Fibroblast of skin of left quadriceps (primary cell): ENCODE data around the gene CLSTN1.
"Not testable (repeated sequence)": the region's sequence is repeated elsewhere in the genome, so short reads cannot be mapped to it uniquely, and the experiment has no call there.

Experiments used
- DNase-seq, 2 experiments: peaks; one replicate each; pipeline ENCODE4 v3.0.0-alpha.2; 2013; ENCODE audit warnings: low read depth in 2 of 2

Gene CLSTN1

DNA sequence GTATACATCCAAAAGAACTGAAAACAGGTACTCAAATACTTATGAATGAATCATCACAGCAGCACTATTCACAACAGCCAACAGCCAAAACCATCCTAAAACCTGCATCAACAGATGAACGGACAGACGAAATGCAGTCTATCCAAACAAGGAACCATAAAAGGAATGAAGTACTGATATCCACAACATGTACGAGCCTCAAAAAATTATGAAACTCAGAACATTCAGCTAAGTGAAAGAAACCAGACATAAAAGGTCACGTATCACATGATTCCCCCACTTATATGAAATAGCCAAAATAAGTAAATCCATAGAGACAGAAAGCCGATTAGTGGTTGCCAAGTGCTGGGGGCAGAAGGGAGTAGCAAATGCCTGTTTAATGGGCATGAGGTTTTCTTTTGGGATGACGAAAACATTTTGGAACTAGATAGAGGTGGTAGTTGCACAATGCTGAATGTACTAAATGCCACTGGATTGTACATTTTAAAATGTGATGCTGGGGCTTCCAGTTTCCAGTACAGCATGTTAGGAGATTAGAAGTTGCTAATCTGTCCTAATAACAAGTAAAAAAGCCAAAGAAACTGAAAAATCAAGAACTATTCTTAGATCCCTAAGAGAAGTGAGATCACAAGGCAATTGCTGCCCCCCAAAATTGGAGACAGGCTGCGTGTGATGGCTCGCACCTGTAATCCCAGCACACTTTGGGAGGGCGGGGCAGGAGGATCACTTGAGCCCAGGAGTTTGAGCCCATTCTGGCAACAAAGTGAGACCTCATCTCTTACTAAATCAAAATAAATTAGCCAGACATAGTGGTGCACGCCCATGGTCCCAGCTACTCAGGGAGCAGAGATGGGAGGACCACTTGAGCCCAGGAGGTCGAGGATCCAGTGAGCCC lies 25.3 kb downstream of the CLSTN1 start:
- no peak for DNase-seq

GRCh38 chr1:9797049-9797448 lies 26.7 kb downstream of the CLSTN1 start:
- no peak for DNase-seq

DNA sequence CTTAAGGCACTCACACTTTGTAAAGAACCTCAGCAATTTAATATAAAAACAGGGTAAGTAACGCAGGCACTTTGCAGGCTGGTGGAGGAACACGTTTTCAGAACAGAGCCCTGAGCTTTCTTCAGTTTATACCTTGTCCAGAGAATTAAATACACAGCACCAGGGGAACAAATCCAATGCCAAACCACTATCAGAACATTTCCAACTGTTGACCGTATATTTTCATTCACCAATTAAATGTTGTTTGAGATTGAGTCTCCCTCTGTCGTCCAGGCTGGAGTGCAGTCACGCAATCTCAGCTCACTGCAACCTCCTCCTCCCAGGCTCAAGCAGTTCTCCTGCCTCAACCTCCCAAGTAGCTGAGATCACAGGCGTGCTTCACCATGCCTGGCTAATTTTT lies 29.7 kb downstream of the CLSTN1 start:
- no peak for DNase-seq

DNA sequence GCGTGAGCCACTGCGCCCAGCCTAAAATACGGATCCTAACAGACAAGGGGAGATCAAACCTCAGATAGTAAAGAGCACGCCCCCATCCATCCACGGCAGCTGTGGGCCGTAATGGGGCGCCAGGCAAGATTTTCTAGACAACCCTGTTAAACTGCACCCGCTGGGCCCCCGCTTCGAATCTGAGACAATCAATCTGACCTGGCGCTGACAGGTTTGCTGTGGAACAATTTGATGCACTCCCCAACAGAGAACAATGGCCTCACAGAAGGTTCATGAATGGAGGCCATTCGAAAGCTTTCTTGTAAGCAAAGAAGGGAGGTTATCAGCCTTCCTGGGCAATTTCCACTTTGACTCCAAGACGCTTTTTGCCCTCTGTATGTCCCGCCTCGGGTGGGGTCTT lies 30.5 kb downstream of the CLSTN1 start:
- DNase-seq, result no peak

DNA sequence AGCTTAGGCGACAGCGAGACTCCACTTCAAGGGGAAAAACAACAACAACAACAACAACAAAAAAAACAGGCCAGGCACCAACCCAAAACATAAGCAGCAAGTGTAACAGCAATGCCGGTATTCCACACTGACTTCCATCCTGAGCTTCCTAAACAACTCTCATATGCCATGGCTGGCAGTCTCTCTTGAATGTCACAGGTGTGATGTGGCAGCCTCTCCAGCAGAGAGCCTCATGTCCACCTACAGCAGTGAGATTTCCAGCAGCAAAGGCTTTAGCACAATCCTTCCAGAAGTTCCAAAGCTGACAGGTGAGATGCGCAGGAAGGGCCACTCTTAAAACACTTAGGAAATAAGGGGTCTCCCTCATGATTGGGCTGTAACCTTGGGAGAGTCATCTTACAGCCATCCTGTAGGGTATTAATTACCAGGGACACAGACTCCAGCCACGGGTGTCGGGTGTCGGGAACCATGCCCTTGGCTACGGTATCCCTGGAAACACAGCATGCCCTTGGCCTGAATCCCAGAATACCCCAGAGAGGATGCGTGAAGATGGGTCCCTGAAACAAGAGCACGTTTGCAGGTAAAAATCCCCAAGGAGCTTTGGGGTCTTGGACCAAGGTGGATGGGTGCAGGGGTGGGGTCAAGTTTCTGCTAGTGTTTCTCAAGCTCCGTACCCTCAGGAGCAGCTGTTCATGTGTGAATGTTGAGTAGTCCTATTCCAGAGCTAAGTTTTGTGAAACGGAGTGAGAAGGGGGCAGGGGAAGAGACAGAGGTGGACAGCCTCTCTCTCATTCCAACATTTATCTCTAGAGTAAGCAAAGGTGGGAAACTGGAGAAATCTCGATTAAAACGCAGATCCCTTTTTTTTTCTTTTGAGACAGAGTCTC lies 31.4 kb downstream of the CLSTN1 start:
- DNase-seq, result peak in 1 of 2 experiments; percentile 2

DNA sequence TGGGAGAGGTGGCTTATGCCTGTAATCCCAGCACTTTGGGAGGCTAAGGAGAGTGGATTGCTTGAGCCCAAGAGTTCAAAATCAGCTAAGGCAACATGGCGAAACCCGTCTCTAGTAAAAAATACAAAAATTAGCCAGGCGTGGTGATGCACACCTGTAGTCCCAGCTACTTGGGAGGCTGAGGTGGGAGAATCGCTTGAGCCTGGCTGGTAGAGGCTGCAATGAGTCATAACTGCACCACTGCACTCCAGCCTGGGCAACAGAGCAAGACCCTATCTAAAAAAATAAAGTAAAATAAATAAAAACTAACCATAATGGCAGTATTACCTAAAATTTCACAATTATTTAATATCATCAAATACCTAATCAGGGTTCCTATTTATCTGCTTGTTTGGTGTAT lies 34.1 kb downstream of the CLSTN1 start:
- not testable (repeated sequence) for DNase-seq

GRCh38 chr1:9787702-9788101 lies 36.1 kb downstream of the CLSTN1 start:
- no peak for DNase-seq

DNA sequence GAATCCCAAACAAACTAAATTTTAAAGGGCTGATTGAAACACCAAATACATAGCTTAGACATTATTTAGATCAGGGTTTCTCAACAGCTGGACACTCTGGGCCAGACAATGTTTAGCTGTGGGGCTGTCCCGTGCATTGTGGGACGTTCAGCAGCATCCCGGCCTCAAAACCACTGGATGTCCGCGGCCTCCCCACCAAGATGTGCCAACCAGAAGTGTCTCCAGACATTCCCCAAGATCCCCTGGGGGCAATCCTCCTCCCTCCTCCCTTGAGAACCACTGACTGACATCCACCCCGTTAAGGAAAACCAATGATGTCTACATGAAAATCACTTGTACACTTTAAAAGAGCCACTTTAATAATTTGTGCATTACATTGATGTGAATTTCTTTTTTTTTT lies 38.4 kb downstream of the CLSTN1 start:
- no peak for DNase-seq

GRCh38 chr1:9784508-9785133 lies 39.1 kb downstream of the CLSTN1 start:
- DNase-seq, result peak in 1 of 2 experiments; percentile 6

DNA sequence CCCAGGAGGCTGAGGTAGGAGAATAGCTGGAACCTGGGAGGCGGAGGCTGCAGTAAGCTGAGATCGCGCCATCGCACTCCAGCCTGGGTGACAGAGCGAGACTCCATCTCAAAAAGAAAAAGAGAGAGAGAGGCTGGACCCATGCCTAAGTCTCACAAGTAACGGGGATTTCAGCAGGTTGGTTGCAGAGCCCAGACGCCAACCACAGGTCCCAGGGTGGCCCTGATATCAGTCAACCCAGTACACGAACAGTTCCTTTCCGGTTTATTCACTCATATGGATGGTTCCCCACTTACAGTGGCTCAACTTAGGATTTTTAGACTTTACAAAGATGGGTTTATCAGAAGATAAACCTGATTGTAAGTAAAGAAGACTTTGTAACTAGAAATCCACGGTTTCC lies 40.9 kb downstream of the CLSTN1 start:
- DNase-seq, result no peak

DNA sequence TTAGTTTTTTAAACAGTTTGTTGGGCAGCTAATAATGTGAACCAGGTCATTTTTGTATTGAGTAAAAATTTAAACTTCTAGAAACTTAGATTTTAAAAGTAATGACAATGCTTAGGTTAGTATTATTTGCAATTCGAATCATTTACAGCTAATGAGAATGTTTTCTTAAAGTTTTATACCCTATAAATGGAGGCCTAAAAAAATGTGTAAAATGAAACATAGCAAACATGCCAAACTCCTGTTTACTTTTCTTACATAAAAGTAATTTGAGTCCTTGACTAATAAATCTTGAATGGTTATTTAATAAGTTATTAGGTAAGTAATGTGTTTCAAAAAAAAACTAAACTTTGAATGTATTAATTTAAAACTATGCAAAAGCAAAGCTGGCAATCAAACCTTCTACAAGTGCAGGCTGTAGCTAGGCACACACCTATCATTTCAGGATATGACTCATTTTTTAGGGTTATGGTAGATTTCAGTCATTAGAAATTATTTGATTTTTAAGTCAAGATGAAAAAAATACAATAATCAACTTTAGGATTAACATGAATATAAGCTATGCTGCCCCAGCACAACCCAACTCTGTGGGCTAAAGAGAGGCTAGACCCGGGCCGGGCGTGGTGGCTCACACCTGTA lies 41.5 kb downstream of the CLSTN1 start:
- no peak for DNase-seq

GRCh38 chr1:9780554-9781110 lies 43.1 kb downstream of the CLSTN1 start:
- DNase-seq, result no peak

DNA sequence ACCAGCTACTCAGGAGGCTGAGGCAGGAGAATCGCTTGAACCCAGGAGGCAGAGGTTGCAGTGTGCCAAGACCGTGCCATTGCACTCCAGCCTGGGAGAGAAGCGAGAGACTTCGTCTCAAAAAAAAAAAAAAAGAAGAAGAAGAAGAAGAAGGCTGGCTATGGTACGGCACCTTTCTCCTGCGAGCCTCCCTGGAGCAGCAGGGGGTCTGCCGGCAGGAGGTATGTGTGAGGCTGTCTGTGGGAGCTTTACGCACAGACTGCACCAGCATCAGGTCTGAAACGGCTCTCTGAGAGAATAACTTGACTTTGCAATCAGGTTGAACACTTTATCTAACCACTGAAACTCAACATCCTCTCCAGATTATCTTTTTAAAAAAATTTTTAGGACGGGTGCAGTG lies 44.9 kb downstream of the CLSTN1 start:
- no peak for DNase-seq

DNA sequence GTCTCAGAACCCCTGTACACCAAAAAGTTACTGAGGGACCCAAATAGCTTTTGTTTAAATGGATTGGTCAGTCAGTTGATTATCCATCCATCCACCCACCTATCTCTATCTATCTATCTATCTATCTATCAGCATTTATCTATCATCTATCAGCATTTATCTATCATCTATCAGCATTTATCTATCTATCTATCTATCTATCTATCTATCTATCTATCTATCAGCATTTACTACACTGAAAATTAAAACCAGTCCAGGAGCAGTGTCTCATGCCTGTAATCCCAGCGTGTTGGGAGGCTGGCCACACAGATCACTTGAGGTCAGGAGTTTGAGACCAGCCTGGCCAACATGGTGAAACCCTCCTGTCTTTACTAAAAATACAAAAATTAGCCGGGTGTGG lies 47.1 kb downstream of the CLSTN1 start:
- no peak for DNase-seq

DNA sequence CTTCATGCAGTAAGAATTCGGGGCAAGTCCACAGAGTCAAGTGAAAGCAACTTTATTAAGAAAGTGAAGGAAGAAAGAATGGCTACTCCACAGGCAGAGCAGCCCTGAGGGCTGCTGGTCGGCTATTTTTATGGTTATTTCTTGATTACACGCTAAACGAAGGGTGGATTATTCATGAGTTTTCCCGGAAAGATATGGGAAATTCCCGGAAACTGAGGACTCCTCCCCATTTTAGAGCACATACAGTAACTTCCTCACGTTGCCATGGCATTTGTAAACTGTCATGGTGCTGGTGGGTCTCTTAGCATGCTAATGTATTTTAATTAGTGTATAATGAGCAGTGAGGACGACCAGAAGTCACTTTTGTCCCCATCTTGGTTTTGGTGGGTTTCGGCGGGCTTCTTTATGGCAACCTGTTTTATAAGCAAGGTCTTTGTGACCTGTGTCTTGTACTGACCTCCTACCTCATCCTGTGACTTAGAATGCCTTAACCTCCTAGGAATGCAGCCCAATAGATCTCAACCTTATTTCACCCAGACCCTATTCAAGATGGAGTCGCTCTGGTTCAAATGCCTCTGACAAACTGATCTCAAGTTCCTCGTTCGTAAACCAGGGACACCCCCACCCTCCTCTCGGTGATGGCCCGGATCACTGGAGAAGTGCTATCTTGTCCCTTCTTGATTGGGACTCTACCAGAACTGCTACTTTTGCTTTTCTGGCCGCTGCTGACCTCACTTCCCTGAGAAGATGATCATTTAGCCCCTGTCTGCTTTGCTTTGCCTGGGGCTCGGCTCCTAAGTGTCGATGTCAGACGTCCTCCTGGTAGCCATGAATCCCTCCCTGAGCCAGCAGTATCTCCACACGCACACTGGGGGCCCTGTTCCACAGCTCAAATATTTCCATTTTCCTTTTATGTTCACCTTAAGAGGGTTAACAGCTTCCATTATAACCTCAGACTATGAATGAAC lies 48.8 kb downstream of the CLSTN1 start:
- no peak for DNase-seq

- DNase-seq, result no peak
These were observed 53.5 kb downstream of the CLSTN1 start for GRCh38 chr1:9770298-9770697.

DNA sequence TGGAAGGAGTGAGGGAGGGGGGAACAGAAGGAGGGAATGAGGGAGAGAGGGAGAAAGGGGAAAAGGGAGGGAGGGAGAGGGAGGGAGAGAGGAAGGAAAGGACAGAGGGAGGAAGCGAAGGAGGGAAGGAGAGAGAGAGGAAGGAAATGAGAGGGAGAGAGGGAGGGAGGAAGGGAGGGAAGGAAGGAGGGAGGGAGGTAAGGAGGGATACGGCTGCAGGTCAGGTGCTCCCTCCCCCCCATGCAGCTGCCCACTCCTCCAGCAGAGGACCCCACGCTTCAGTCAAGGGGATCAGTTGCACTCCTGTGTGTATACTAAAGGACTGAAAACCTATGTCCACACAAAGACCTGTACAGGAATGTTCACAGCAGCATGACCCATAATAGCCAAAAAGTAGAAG lies 54.8 kb downstream of the CLSTN1 start:
- no peak for DNase-seq

- no peak for DNase-seq
These were observed 55.6 kb downstream of the CLSTN1 start for GRCh38 chr1:9767964-9768668.

DNA sequence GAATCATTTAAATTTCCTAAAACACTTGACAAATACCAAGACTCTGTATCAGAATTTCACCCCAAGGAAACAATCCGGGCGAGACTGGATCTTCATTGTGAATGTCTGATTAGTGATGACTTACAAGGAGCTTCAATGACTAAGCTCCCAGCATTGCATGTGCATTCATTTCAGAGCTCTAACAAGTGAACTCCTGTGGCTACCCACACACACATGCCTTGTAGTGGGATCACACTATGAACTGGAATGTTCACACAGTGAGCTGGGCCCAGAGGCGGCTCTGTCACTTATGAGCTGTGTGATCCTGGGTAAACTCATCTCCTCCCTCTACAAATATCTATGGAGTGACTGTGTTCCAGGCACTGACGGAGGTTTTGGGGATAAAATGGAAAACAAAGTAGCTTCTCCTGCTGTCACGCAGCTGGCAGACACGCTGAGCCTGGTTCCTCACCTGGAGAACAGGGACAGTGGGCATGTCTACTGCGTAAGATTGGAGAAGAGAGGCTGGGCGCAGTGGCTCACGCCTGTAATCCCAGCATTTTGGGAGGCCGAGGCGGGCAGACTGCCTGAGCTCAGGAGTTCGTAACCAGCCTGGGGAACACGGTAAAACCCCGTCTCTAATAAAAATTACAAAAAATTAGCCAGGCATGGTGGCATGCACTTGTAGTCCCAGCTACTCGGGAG lies 56.9 kb downstream of the CLSTN1 start:
- DNase-seq, result peak; percentile 97
